GM12872 (cell line): ENCODE results near the gene SLC13A2.

Source experiments
- TF ChIP-seq, protein P1 (sequence below): IDR thresholded peaks from 3 replicates; pipeline ENCODE4 v1.5.1; 2011; ENCODE audit warnings: low read depth, mild to moderate bottlenecking, low read length, moderate library complexity; ENCODE audit not compliant: insufficient read depth

Gene SLC13A2

GRCh38 chr17:28524476-28525424 is 51.3 kb downstream of the SLC13A2 start:
- TF ChIP-seq, protein P1, sequence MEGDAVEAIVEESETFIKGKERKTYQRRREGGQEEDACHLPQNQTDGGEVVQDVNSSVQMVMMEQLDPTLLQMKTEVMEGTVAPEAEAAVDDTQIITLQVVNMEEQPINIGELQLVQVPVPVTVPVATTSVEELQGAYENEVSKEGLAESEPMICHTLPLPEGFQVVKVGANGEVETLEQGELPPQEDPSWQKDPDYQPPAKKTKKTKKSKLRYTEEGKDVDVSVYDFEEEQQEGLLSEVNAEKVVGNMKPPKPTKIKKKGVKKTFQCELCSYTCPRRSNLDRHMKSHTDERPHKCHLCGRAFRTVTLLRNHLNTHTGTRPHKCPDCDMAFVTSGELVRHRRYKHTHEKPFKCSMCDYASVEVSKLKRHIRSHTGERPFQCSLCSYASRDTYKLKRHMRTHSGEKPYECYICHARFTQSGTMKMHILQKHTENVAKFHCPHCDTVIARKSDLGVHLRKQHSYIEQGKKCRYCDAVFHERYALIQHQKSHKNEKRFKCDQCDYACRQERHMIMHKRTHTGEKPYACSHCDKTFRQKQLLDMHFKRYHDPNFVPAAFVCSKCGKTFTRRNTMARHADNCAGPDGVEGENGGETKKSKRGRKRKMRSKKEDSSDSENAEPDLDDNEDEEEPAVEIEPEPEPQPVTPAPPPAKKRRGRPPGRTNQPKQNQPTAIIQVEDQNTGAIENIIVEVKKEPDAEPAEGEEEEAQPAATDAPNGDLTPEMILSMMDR, result no peak

GRCh38 chr17:28526381-28526780 is 52.9 kb downstream of the SLC13A2 start:
- TF ChIP-seq, protein P1, result no peak

- TF ChIP-seq, protein P1, result no peak
These were observed 53.8 kb downstream of the SLC13A2 start for GRCh38 chr17:28527181-28527681.

- TF ChIP-seq, protein P1, result no peak
These were observed 54.4 kb downstream of the SLC13A2 start for GRCh38 chr17:28527859-28528258.

- TF ChIP-seq, protein P1, result no peak
These were observed 55.0 kb downstream of the SLC13A2 start for GRCh38 chr17:28528327-28529012.

- TF ChIP-seq, protein P1, result no peak
These were observed 55.6 kb downstream of the SLC13A2 start for GRCh38 chr17:28529013-28529400.

GRCh38 chr17:28530250-28530649 is 56.8 kb downstream of the SLC13A2 start:
- TF ChIP-seq, protein P1, result no peak
